Mucosa of descending colon (tissue), 3 donors: ENCODE measurements around the gene ZFYVE1. TPM values are rescaled to one million over a fixed set of nuclear protein-coding genes. Genes with fewer than 3 reads are reported as not detected.
"Not testable (repeated sequence)": the region's sequence is repeated elsewhere in the genome, so short reads cannot be mapped to it uniquely, and the experiment has no call there.

Experiments
- ATAC-seq: fragments of 200-7000 bp; cut with Tn5 transposase; one replicate; pipeline ENCODE4 v1.9.1; 2020; ENCODE audit warnings: mild to moderate bottlenecking, moderate library complexity
- DNase-seq, 3 donors: peaks; one replicate each; pipeline ENCODE4 v3.0.0-alpha.2; 2020
- H3K36me3 ChIP-seq: fragments of 200-600 bp; one replicate; pipeline ENCODE4 v1.8.0; 2021; ENCODE audit warnings: low read depth, mild to moderate bottlenecking
- H3K4me1 ChIP-seq: fragments of 200-600 bp; one replicate; pipeline ENCODE4 v1.8.0; 2021; ENCODE audit warnings: low read depth, mild to moderate bottlenecking
- H3K4me3 ChIP-seq: fragments of 200-600 bp; one replicate; pipeline ENCODE4 v1.8.0; 2021; ENCODE audit warnings: mild to moderate bottlenecking
- H3K9me3 ChIP-seq: fragments of 200-600 bp; one replicate; pipeline ENCODE4 v1.8.0; 2021; ENCODE audit warnings: mild to moderate bottlenecking
- CTCF ChIP-seq: fragments of 200-600 bp; IDR thresholded peaks from one replicate; pipeline ENCODE4 v1.8.0; 2022; ENCODE audit warnings: antibody characterized with exemption, mild to moderate bottlenecking
- intact Hi-C, 2 donors: fragments of 100-400 bp; cut with DNase I in 1 of 2; cut with micrococcal nuclease in 1 of 2; formaldehyde crosslinking; loops; one replicate each; pipeline versions ENCODE4 v1.11.0 to v1.11.1; 2022; cut with DNase I, micrococcal nuclease
- total RNA-seq, 3 donors: library from RNA; stranded (reverse); fragmentation: NEBNext Ultra II Directional in 2 of 3; extraction: Animal tissue kit (Norgen Biotek cat#: 25700) in 2 of 3; gene quantifications; one replicate each; pipeline versions ENCODE4 v1.2.1 to v1.2.4, GENCODE V29; 2021 to 2023
- donor health status: DM: no; HTN: no; CAD: no; lungs with moderate emphysema.
- donor health status: DM: no; HTN: no; CAD: no.
- donor health status: DM: no; HTN: yes; CAD: no.

Gene ZFYVE1
- total RNA-seq, 3 donors from 2014 or later: 15.5 to 26.0 (median 19.9) TPM

DNA sequence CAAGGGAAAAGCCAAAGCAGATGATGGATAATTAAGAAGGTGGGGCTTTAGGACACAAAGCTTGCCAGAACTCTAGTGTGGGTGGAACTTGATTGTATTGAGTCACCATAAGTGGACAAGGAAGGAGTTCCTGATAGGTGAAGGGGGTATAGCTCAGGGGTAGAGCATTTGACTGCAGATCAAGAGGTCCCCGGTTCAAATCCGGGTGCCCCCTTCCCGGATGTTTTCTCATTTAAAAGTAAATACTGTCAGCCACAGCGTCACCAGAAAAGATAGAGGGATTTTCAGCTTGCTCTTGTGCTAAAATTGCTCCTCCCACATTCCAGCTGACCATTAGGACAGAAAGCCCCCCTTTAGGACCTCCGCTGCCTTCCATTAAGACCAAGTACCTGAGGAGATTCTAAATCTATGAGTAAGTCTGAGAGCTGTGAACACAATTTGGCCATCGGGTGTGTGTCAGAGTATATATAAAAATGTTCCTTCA is 64.0 kb downstream of the ZFYVE1 start:
- Histone ChIP-seq H3K4me1 (no peaks in the 10 kb centered on the region), H3K9me3 (no peaks in the 10 kb centered on the region), H3K36me3 (no peaks in the 10 kb centered on the region), H3K4me3 (no peak overlapping the region)
- intact Hi-C loops: no loop called here
- ATAC-seq (peak; percentile 84), DNase-seq (peak in 1 of 3 donors; percentile 30)
- TF ChIP-seq CTCF: no peak

DNA sequence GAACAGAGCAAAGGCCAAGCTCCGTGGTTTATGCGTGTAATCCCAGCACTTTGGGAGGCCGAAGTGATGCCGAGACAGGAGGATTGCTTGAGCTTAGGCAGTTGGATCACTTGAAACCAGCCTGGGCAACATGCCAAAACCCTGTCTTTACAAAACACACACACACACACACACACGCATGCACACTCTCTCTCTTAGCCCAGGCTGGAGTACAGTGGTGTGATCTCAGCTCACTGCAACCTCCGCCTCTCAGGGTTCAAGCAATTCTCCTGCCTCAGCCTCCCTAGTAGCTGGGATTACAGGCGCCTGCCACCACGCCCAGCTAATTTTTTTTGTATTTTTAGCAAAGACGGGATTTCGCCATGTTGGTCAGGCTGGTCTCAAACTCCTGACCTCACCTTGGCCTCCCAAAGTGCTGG is 64.6 kb downstream of the ZFYVE1 start:
- H3K9me3 ChIP-seq, H3K4me3 ChIP-seq, intact Hi-C loops, H3K36me3 ChIP-seq, H3K4me1 ChIP-seq: not testable (repeated sequence)
- DNase-seq: peak in 1 of 3 donors; percentile 28
- peak; percentile 42 for ATAC-seq

DNA sequence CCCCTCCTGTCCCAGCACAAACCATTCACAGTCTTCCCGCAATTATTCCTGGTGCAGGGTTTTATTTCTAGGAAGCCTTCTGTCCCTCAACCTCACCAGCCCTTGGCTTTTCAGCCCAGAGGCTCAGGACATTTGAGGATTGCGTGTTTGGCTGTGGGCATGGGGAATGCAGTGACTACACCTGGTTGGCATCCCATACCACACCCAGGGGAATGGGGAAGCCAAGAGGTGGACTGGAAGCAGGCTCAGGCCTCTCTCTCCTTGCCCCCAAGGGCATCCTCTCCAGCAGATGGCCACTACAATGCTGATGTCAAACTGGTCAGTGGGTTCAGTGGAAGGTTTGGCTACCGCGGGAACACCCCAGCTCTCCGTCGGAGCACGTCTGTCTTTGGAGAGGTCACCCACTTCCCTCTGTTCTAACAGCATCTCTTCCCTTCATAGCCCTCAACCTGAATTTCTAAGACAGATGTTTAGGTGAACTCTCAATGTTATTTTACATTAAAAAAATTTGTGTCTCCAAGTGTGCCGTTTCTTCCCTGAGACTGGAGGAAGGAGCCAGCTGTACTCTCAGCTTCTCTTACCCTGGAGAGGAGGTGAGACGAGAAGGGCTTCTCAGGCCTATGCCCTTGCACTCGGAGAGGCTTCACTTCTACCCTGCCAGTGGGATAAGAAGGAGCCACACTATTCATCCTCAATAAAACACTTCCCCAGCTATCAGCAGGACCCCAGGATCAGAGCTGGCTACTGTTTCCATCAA is 65.1 kb downstream of the ZFYVE1 start:
- intact Hi-C loops: no loop called here
- no peak for TF ChIP-seq CTCF
- no peak for ATAC-seq

GRCh38 chr14:72961016-72961415 is 65.9 kb downstream of the ZFYVE1 start:
- ATAC-seq, H3K9me3 ChIP-seq, H3K4me1 ChIP-seq, DNase-seq, H3K36me3 ChIP-seq, H3K4me3 ChIP-seq, intact Hi-C loops: not testable (repeated sequence)

More for the DNA sequence above, 65.1 kb downstream of the ZFYVE1 start:
- no peak overlapping the region for H3K4me3 ChIP-seq
- no peaks in the 10 kb centered on the region for H3K9me3 ChIP-seq
- no peaks in the 10 kb centered on the region for H3K4me1 ChIP-seq
- H3K36me3 ChIP-seq: no peaks in the 10 kb centered on the region
- no peak for DNase-seq

GRCh38 chr14:72958548-72958947 is 68.4 kb downstream of the ZFYVE1 start:
- Histone ChIP-seq H3K9me3 (no peaks in the 10 kb centered on the region), H3K36me3 (no peaks in the 10 kb centered on the region), H3K4me3 (no peak overlapping the region), H3K4me1 (no peaks in the 10 kb centered on the region)
- ATAC-seq (no peak), DNase-seq (no peak)
- intact Hi-C loops: no loop called here
- no peak for TF ChIP-seq CTCF

DNA sequence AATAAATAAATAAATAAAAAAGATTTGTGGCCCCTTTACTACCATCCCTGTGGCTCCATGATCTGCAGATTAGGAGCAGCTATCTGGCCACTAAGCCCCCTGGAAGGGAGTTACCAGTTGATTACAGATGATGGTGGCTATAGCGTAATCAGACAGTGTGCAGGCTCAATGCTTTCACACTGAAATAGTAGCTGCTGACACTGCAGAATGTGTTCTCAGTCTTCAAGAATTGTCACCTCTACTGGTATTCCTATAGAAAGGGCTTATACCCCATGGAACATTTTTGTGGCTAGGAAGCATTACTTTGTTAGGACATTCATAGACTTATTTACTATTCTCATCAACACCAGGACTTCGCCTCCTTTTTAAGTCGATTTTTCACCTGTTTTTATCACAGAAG is 69.7 kb downstream of the ZFYVE1 start:
- no peak for TF ChIP-seq CTCF
- H3K36me3 ChIP-seq: no peaks in the 10 kb centered on the region
- H3K4me1 ChIP-seq: no peaks in the 10 kb centered on the region
- H3K4me3 ChIP-seq: no peak overlapping the region
- H3K9me3 ChIP-seq: no peaks in the 10 kb centered on the region
- ATAC-seq: no peak
- intact Hi-C loops: no loop called here
- no peak for DNase-seq

- H3K4me1 ChIP-seq, ATAC-seq, H3K4me3 ChIP-seq, DNase-seq, H3K9me3 ChIP-seq, intact Hi-C loops, H3K36me3 ChIP-seq: not testable (repeated sequence)
These were observed 70.2 kb downstream of the ZFYVE1 start for GRCh38 chr14:72956741-72957140.
